ENCODE data around the gene RGS13. TPM values are rescaled to one million over a fixed set of nuclear protein-coding genes. Genes with fewer than 3 reads are reported as not detected.

RGS13 gene
- total and polyA plus RNA-seq, 12 donors = 0.12 to 0.15 (median 0.13) TPM; not detected in 9

DNA sequence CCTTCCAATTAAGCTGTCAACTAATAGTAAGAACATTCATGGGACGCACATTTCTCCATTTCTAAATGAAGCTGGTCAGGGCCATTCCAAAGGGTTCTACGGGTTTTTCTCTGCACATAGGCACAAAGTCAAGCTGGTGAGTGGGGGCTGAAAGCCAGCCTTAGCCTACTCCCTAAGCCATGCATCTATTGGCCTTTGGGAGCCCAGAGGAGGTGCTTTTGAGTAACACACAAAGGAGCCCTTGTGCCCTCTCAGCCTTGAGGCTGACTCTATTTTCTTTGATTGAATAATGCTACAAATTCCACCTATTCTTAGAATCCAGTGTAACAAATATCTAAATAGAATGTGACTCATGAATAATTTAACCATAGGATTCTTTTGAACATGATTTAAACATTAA is 73.6 kb downstream of the RGS13 start:
- Histone ChIP-seq H3K4me3 (no peak overlapping the region), H3K27ac (no peak overlapping the region), H3K27me3 (no peaks in the 10 kb centered on the region), H3K36me3 (no peaks in the 10 kb centered on the region), H3K4me1 (peaks cover 0 to 3% (median 0%) of the 10 kb centered on the region in 9 donors), H3K9me3 (no peaks in the 10 kb centered on the region)
- no peak for ATAC-seq
- no peak for DNase-seq
- intact Hi-C loops (cut with DNase I) = no loop called here
- TF ChIP-seq, protein P1, sequence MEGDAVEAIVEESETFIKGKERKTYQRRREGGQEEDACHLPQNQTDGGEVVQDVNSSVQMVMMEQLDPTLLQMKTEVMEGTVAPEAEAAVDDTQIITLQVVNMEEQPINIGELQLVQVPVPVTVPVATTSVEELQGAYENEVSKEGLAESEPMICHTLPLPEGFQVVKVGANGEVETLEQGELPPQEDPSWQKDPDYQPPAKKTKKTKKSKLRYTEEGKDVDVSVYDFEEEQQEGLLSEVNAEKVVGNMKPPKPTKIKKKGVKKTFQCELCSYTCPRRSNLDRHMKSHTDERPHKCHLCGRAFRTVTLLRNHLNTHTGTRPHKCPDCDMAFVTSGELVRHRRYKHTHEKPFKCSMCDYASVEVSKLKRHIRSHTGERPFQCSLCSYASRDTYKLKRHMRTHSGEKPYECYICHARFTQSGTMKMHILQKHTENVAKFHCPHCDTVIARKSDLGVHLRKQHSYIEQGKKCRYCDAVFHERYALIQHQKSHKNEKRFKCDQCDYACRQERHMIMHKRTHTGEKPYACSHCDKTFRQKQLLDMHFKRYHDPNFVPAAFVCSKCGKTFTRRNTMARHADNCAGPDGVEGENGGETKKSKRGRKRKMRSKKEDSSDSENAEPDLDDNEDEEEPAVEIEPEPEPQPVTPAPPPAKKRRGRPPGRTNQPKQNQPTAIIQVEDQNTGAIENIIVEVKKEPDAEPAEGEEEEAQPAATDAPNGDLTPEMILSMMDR (IDR thresholded peaks at IDR 0.05) = no peak
- WGBS, 2 donors = 87 to 92% methylated on average over 2 of the region's 2 CpGs

Other genes starting within 250 kb of the RGS13 start
- 1 to 10 TPM in 4 of 10 donors, under 1 TPM in 6; 0.30 to 7.2 (median 0.84) TPM for gene RGS1, start 60.4 kb upstream of the RGS13 start, total RNA-seq
- 1 to 10 TPM in 1 of 2 donors, under 1 TPM in 1; 0.95 to 5.8 TPM for gene RGS1, start 60.4 kb upstream of the RGS13 start, polyA plus RNA-seq
- gene RGS2, start 172.9 kb downstream of the RGS13 start, total RNA-seq = 10 to 100 TPM; 12.2 to 30.8 (median 17.4) TPM
- 10 to 100 TPM; 24.0 to 27.9 TPM for gene RGS2, start 172.9 kb downstream of the RGS13 start, polyA plus RNA-seq

Data from heart right ventricle (tissue), 16 donors.